Caco-2 (cell line): Measurements from ENCODE around the gene KLRF1. TPM values are rescaled to one million over a fixed set of nuclear protein-coding genes. Genes with fewer than 3 reads are reported as not detected.

Experiments
- BruUV-seq: library from RNA; stranded (reverse); fragments of 400-500 nt; replicated peaks from 2 replicates; lab custom pipeline; 2021; lab: Mats Ljungman, UMichigan
- CTCF ChIA-PET: fragments of 300-600 bp; sonication (Branson Sonifier 250); formaldehyde crosslinking; loops from one replicate; lab custom pipeline; 2022; ENCODE audit warnings: antibody characterized with exemption; lab: Charles Lee
- POLR2A ChIA-PET: fragments of 300-600 bp; sonication (Branson Sonifier 250); formaldehyde crosslinking; loops from one replicate; lab custom pipeline; 2022; ENCODE audit warnings: antibody characterized with exemption; lab: Charles Lee
- DNase-seq, 2 experiments: peaks; one replicate each; pipeline versions ENCODE4 v3.0.0 to v3.0.0-alpha.2; 2020 to 2022
- H3K27me3 ChIP-seq: replicated peaks from 2 replicates; pipeline ENCODE4 v1.6.0; 2011; ENCODE audit warnings: low read length; ENCODE audit not compliant: control insufficient read depth, insufficient read depth
- H3K36me3 ChIP-seq: 2 replicates; pipeline ENCODE4 v1.5.1; 2011; ENCODE audit warnings: low read length; ENCODE audit not compliant: control insufficient read depth, insufficient read depth
- H3K4me1 ChIP-seq: fragments of 250-450 bp; sonication (Bioruptor Pico); 2 replicates; pipeline ENCODE4 v1.5.1; 2020; ENCODE audit warnings: mild to moderate bottlenecking
- H3K4me3 ChIP-seq: 2 replicates; pipeline ENCODE4 v1.5.1; 2011; ENCODE audit warnings: low read depth, mild to moderate bottlenecking, control low read depth, low read length
- H3K9me3 ChIP-seq: fragments of 250-450 bp; sonication (Bioruptor Pico); 2 replicates; pipeline ENCODE4 v1.5.1; 2020; ENCODE audit warnings: mild to moderate bottlenecking, moderate library complexity
- H3K27ac Mint-ChIP-seq: one replicate; pipeline ENCODE4 v1.8.0; 2022; ENCODE audit warnings: mixed read lengths; ENCODE audit not compliant: unreplicated experiment
- H3K27me3 Mint-ChIP-seq: one replicate; pipeline ENCODE4 v1.8.0; 2022; ENCODE audit warnings: mixed read lengths; ENCODE audit not compliant: insufficient read depth, unreplicated experiment
- H3K36me3 Mint-ChIP-seq: one replicate; pipeline ENCODE4 v1.8.0; 2022; ENCODE audit warnings: mild to moderate bottlenecking, mixed read lengths; ENCODE audit not compliant: insufficient read depth, unreplicated experiment
- H3K4me1 Mint-ChIP-seq: one replicate; pipeline ENCODE4 v1.8.0; 2022; ENCODE audit warnings: low read depth, mixed read lengths; ENCODE audit not compliant: unreplicated experiment
- H3K4me3 Mint-ChIP-seq: one replicate; pipeline ENCODE4 v1.8.0; 2022; ENCODE audit warnings: mild to moderate bottlenecking, moderate library complexity, mixed read lengths; ENCODE audit not compliant: unreplicated experiment
- H3K9me3 Mint-ChIP-seq: one replicate; pipeline ENCODE4 v1.8.0; 2022; ENCODE audit warnings: mixed read lengths; ENCODE audit not compliant: unreplicated experiment
- intact Hi-C: fragments of 100-400 bp; cut with micrococcal nuclease; formaldehyde crosslinking; loops from one replicate; pipeline ENCODE4 v1.10.0; 2022; ENCODE audit not compliant: unreplicated experiment
- total RNA-seq: library from RNA; stranded (reverse); gene quantifications from 2 replicates; pipeline ENCODE4 v1.2.3, GENCODE V29; 2022
- TF ChIP-seq, protein P1 (sequence below), 2 experiments: fragments of 200-600 bp in 1 of 2; IDR thresholded peaks; 1 replicate in 1 of 2; 2 replicates in 1 of 2; pipeline versions ENCODE4 v1.5.1 to v1.8.0; 2011 to 2022; ENCODE audit warnings: antibody characterized with exemption in 1 of 2, control low read depth in 1 of 2, inconsistent platforms in 1 of 2, low read depth in 1 of 2, low read length in 1 of 2, mild to moderate bottlenecking in 1 of 2, moderate library complexity in 1 of 2; ENCODE audit not compliant: insufficient read depth in 1 of 2, severe bottlenecking in 1 of 2, unreplicated experiment in 1 of 2

KLRF1 gene
- total RNA-seq, 1 experiment from 2014 or later, result not detected

DNA sequence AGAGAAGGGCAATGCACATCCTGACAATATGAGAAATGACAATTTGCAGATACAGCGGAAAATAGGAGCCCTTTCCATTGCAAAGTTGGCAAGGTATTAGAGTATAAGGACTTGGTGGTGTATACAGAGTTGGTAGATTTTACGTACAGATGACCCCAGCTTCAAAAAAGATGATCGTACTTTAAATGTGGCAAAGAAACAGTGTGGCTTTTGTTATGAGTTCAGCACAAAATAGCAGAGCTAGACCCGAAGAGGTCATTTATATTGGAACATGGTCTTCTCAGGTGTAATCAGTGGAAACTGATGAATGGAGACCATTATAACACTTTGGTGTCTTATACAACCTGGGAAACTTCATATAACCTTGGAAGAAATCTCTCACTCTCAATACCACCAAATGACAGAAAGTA is 39.6 kb downstream of the KLRF1 start:
- DNase-seq, result no peak
- no peak overlapping the region for H3K27ac Mint-ChIP-seq
- H3K36me3 Mint-ChIP-seq, result no peaks in the 10 kb centered on the region
- Histone ChIP-seq H3K4me1 (no peaks in the 10 kb centered on the region; the same call in 1 of the 2 replicates), H3K36me3 (no peaks in the 10 kb centered on the region), H3K27me3 (no peaks in the 10 kb centered on the region), H3K9me3 (no peaks in the 10 kb centered on the region), H3K4me3 (no peak overlapping the region)
- no TSS peak for BruUV-seq
- no peaks in the 10 kb centered on the region for H3K9me3 Mint-ChIP-seq
- POLR2A ChIA-PET, result no interaction called here
- TF ChIP-seq, protein P1, sequence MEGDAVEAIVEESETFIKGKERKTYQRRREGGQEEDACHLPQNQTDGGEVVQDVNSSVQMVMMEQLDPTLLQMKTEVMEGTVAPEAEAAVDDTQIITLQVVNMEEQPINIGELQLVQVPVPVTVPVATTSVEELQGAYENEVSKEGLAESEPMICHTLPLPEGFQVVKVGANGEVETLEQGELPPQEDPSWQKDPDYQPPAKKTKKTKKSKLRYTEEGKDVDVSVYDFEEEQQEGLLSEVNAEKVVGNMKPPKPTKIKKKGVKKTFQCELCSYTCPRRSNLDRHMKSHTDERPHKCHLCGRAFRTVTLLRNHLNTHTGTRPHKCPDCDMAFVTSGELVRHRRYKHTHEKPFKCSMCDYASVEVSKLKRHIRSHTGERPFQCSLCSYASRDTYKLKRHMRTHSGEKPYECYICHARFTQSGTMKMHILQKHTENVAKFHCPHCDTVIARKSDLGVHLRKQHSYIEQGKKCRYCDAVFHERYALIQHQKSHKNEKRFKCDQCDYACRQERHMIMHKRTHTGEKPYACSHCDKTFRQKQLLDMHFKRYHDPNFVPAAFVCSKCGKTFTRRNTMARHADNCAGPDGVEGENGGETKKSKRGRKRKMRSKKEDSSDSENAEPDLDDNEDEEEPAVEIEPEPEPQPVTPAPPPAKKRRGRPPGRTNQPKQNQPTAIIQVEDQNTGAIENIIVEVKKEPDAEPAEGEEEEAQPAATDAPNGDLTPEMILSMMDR (IDR thresholded peaks at IDR 0.05; ENCODE audit: insufficient read depth in 1 of 2, low read depth in 1 of 2, low read length in 1 of 2, severe bottlenecking in 1 of 2, unreplicated experiment in 1 of 2), result no peak
- peaks cover 11% of the 10 kb centered on the region for H3K4me1 Mint-ChIP-seq
- intact Hi-C loops, result no loop called here
- peaks cover 31% of the 10 kb centered on the region for H3K27me3 Mint-ChIP-seq
- H3K4me3 Mint-ChIP-seq, result no peak overlapping the region
- CTCF ChIA-PET, result no interaction called here

DNA sequence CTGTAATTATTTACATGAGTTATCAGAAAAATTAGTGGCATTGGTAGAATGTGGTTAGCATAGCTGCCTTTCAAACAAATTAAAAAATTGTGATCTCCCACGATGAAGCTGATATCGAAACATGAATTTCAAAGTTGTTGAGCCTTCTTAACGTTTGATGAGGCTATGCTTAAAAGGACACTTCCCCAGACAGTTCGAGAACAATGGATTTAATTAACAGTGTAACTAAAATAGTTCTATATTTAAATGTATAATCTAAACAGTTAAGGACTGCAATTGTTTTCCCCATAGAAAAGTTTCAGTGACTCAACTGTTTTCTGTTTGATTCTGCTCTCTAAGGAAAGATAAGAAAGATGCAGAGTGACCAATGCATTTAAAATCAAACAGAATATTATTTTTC is 40.2 kb downstream of the KLRF1 start:
- no TSS peak for BruUV-seq
- H3K36me3 Mint-ChIP-seq, result no peaks in the 10 kb centered on the region
- no peak overlapping the region for H3K4me3 Mint-ChIP-seq
- Histone ChIP-seq H3K4me1 (no peaks in the 10 kb centered on the region; the same call in 1 of the 2 replicates), H3K27me3 (no peaks in the 10 kb centered on the region), H3K4me3 (no peak overlapping the region), H3K9me3 (no peaks in the 10 kb centered on the region), H3K36me3 (no peaks in the 10 kb centered on the region)
- TF ChIP-seq, protein P1 (IDR thresholded peaks at IDR 0.05; ENCODE audit: insufficient read depth in 1 of 2, low read depth in 1 of 2, low read length in 1 of 2, severe bottlenecking in 1 of 2, unreplicated experiment in 1 of 2), result no peak
- intact Hi-C loops, result no loop called here
- POLR2A ChIA-PET, result no interaction called here
- CTCF ChIA-PET, result no interaction called here
- no peak overlapping the region for H3K27ac Mint-ChIP-seq
- peaks cover 15% of the 10 kb centered on the region for H3K4me1 Mint-ChIP-seq
- H3K9me3 Mint-ChIP-seq, result no peaks in the 10 kb centered on the region
- DNase-seq, result no peak
- peaks cover 29% of the 10 kb centered on the region for H3K27me3 Mint-ChIP-seq

DNA sequence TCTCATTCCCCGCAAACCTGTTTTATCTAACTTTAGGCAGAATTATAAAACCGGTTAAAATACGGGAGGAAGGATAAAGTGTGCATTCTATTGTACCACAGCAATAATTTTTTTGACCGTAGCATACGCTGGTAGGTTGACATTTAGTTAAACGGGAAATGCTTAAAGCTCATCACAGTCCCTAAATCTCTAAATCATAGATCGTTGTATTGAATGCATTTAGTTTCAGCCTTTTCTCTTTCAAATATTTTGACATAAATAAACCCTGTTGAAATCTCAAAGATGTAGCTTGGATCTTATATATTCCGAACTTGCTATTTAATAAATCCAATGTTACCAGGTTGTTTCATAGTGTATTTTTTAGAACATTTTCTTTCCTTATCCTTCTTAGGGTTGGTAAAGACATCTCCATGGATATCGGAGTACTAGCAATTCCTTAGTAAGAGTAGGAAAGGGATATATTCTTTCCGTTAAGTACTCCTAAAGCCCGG is 41.1 kb downstream of the KLRF1 start:
- H3K9me3 ChIP-seq, result no peaks in the 10 kb centered on the region
- Mint-ChIP-seq H3K4me1 (peaks cover 15% of the 10 kb centered on the region), H3K36me3 (no peaks in the 10 kb centered on the region), H3K27me3 (peaks cover 26% of the 10 kb centered on the region), H3K9me3 (no peaks in the 10 kb centered on the region), H3K4me3 (no peak overlapping the region), H3K27ac (no peak overlapping the region)
- no peaks in the 10 kb centered on the region for H3K36me3 ChIP-seq
- POLR2A ChIA-PET, result no interaction called here
- CTCF ChIA-PET, result no interaction called here
- no peak for DNase-seq
- intact Hi-C loops, result no loop called here
- TF ChIP-seq, protein P1 (IDR thresholded peaks at IDR 0.05; ENCODE audit: insufficient read depth in 1 of 2, low read depth in 1 of 2, low read length in 1 of 2, severe bottlenecking in 1 of 2, unreplicated experiment in 1 of 2), result no peak
- no TSS peak for BruUV-seq
- no peak overlapping the region for H3K4me3 ChIP-seq
- no peaks in the 10 kb centered on the region for H3K27me3 ChIP-seq
- H3K4me1 ChIP-seq, result no peaks in the 10 kb centered on the region; the same call in 1 of the 2 replicates
